GM18909 (cell line): ENCODE data around the gene AKAP1.

Experiments used
- ATAC-seq: cut with Tn5 transposase; IDR thresholded peaks from one replicate; pipeline ENCODE4 v1.9.1; 2021; ENCODE audit warnings: mild to moderate bottlenecking; ENCODE audit not compliant: unreplicated experiment, poor library complexity

The AKAP1 gene

DNA sequence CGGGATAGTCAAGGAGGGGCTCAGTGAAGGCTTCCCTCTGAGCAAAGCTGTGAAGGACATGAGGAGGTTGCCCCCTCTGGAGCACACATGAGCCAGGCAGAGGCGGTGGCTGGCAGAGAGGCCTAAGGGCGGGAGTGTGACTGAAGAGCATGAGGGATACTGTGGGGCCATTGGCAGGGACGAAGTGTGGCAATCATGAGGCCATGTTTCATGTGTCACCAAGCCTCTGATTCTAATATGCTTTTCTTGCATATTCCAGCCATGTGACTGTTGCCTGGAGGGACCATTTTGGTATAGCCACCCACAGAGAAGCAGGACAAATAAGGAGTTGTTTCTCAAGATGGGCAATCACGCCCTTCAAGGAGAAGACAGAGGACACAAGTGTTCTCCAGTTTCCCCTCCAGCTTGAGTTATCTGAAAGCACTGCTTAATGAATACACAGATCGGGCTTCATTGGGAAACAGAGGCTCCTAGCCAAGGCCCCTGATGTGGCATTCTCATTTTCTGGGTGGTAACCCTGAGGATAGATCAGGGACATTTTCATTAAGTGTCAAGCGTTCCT, 68.0 kb downstream of the AKAP1 start:
- no peak for ATAC-seq

GRCh38 chr17:57154921-57155320, 69.9 kb downstream of the AKAP1 start:
- ATAC-seq: no peak

DNA sequence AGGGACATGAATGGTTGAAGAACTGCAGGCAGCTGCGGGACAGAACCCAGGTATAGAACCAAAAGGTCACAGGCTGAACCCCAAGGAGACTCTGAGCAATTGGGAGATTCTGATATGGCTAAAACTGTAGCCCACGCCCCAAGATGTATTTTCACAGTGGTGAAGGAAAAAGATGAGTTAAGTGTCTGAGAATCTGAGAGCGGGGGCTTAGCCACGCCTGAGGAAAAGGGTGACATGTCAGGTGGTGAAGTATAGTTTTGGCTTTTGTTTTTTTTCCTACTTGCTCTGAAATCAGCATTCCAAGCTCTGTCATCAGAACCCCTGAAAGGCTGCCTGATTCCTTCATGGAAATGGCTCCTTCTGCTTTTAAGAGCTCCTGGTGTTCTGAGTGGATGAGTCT, 73.3 kb downstream of the AKAP1 start:
- ATAC-seq: no peak

DNA sequence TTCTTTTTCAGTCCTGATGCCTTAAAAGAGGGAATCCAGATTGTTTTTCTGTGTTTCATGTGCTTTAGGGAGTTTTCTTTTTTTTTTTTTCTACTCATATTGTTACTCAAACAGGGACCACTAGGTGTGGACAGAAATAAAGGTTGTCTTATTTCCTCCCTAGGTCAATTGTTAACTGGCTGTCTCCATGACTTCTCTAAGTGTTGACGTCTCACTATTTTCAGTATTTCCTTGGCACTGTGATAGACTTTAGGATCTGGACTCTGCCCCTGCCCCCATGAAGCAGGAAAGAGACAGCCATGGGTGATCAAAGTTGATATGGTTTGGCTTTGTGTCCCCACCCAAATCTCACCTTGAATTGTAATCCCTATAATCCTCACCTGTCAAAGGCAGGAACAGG, 73.7 kb downstream of the AKAP1 start:
- ATAC-seq: no peak

GRCh38 chr17:57160624-57161023, 75.6 kb downstream of the AKAP1 start:
- ATAC-seq: no peak

- ATAC-seq: no peak
Measured at GRCh38 chr17:57164814-57165213, 79.8 kb downstream of the AKAP1 start.

DNA sequence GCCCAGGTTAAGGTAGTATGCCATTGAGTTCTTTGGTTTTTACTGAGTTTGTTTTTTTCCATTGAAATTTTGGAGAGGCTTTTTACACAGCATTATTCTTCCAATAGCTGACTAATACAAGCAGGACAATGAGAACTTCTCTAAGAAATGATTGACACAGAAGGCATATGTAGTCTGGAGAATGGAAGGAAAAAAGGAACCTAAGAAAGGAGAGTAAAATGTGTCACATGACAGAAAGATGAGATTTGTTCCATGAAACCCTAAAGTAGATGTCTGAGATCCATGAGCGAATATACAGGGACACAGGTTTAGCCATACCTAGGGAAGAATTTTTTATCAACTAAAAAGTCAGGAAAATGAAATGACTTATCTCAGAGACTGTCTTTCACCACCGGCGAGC, 80.7 kb downstream of the AKAP1 start:
- no peak for ATAC-seq

GRCh38 chr17:57166803-57167202, 81.8 kb downstream of the AKAP1 start:
- no peak for ATAC-seq

DNA sequence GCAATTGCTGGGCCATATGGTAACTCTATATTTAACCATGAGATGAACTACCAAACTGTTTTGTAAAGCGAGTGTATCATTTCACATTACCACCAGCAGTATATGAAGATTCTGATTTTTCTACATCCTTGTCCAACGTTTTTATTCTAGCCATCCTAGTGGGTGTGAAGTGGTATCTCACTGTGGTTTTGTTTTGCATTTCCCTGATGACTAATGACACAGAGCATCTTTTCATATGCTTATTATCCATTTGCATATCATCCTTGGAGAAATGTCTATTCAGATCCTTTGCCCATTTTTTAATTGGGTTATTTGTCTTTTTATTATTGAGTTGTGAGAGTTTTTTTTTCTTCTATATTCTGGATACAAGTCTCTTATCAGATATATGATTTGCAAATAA, 83.6 kb downstream of the AKAP1 start:
- ATAC-seq: no peak

GRCh38 chr17:57170866-57171265, 85.8 kb downstream of the AKAP1 start:
- ATAC-seq: no peak
